Keratinocyte (primary cell): ENCODE results near the gene SH3GLB2. TPM values are rescaled to one million over a fixed set of nuclear protein-coding genes. Genes with fewer than 3 reads are reported as not detected.

Source experiments
- DNase-seq: peaks from one replicate; pipeline ENCODE4 v3.0.0-alpha.2; 2011; ENCODE audit warnings: low read depth, missing footprints, low spot score
- FAIRE-seq: peaks from 2 replicates; lab custom pipeline; 2011; peaks lifted over from hg19 to GRCh38; lab: Jason Lieb, UNC
- H2AFZ ChIP-seq: 2 replicates; pipeline ENCODE4 v1.6.0; 2012; ENCODE audit warnings: low read length, control low read depth, inconsistent platforms; ENCODE audit not compliant: control insufficient read depth
- H3K27ac ChIP-seq: 2 replicates; pipeline ENCODE4 v1.5.1; 2011; ENCODE audit warnings: low read length; ENCODE audit not compliant: control insufficient read depth, insufficient read depth
- H3K27me3 ChIP-seq: 3 replicates; pipeline ENCODE4 v1.6.0; 2011; ENCODE audit warnings: low read length; ENCODE audit not compliant: control insufficient read depth, insufficient read depth; ENCODE audit errors: extremely low read depth
- H3K36me3 ChIP-seq, 2 experiments: 2 replicates in 1 of 2; 3 replicates in 1 of 2; pipeline ENCODE4 v1.5.1; 2011; ENCODE audit warnings: low read length in 2 of 2, mild to moderate bottlenecking in 1 of 2; ENCODE audit not compliant: control insufficient read depth in 2 of 2, insufficient read depth in 2 of 2; ENCODE audit errors: extremely low read depth in 1 of 2
- H3K4me1 ChIP-seq: 3 replicates; pipeline ENCODE4 v1.5.1; 2011; ENCODE audit warnings: low read length; ENCODE audit not compliant: control insufficient read depth, insufficient read depth; ENCODE audit errors: extremely low read depth
- H3K4me2 ChIP-seq: 3 replicates; pipeline ENCODE4 v1.6.0; 2011; ENCODE audit warnings: low read depth, low read length; ENCODE audit not compliant: control insufficient read depth, insufficient read depth; ENCODE audit errors: extremely low read depth
- H3K4me3 ChIP-seq, 3 experiments: fragments of 200-600 bp in 1 of 3; sonication (generic) in 1 of 3; 2 replicates in 2 of 3; 3 replicates in 1 of 3; pipeline ENCODE4 v1.5.1; 2011 to 2016; ENCODE audit warnings: low read length in 3 of 3, mild to moderate bottlenecking in 3 of 3, control low read depth in 2 of 3, inconsistent platforms in 1 of 3, low read depth in 1 of 3, mixed read lengths in 1 of 3, mixed run types in 1 of 3, moderate library complexity in 1 of 3; ENCODE audit not compliant: control insufficient read depth in 2 of 3, insufficient read depth in 2 of 3; ENCODE audit errors: extremely low read depth in 1 of 3
- H3K79me2 ChIP-seq: 2 replicates; pipeline ENCODE4 v1.6.0; 2012; ENCODE audit warnings: low read length; ENCODE audit not compliant: control insufficient read depth, insufficient read depth
- H3K9ac ChIP-seq: 3 replicates; pipeline ENCODE4 v1.6.0; 2011; ENCODE audit warnings: low read length; ENCODE audit not compliant: control insufficient read depth, insufficient read depth; ENCODE audit errors: extremely low read depth
- H3K9me1 ChIP-seq: 3 replicates; pipeline ENCODE4 v1.6.0; 2011; ENCODE audit warnings: low read length; ENCODE audit not compliant: control insufficient read depth, insufficient read depth; ENCODE audit errors: extremely low read depth
- H3K9me3 ChIP-seq: 2 replicates; pipeline ENCODE4 v1.5.1; 2012; ENCODE audit warnings: low read depth, low read length; ENCODE audit not compliant: control insufficient read depth
- H4K20me1 ChIP-seq: 3 replicates; pipeline ENCODE4 v1.6.0; 2011; ENCODE audit warnings: low read length; ENCODE audit not compliant: control insufficient read depth, insufficient read depth; ENCODE audit errors: extremely low read depth
- CTCF ChIP-seq, 3 experiments: IDR thresholded peaks in 1 of 3; conservative IDR thresholded peaks in 1 of 3; optimal IDR thresholded peaks in 1 of 3; 2 replicates in 2 of 3; 3 replicates in 1 of 3; pipeline versions ENCODE3 to v1.5.1; 2011; ENCODE audit warnings: low read length in 3 of 3, mild to moderate bottlenecking in 3 of 3, moderate library complexity in 2 of 3, control low read depth in 1 of 3, inconsistent platforms in 1 of 3; ENCODE audit not compliant: insufficient read depth in 2 of 3; ENCODE audit errors: extremely low read depth in 1 of 3
- EZH2 ChIP-seq: IDR thresholded peaks from one replicate; pipeline ENCODE4 v1.6.1; 2012; ENCODE audit warnings: inconsistent platforms, mild to moderate bottlenecking, low read length, moderate library complexity
- dilution Hi-C: fragments of 300-500 bp; cut with MboI; formaldehyde crosslinking; loops from one replicate; pipeline ENCODE4 v1.7.0; 2020; ENCODE audit warnings: low sequenced_read_pairs; ENCODE audit not compliant: extremely low pct_ligation_motif_present
- polyA plus RNA-seq, 5 experiments: library from polyadenylated mRNA; depleted of rRNA in 3 of 5; stranded (reverse) in 3 of 5; stranded (forward) in 1 of 5; unstranded in 1 of 5; fragments of >200 nt; gene quantifications; 1 replicate in 1 of 5; 2 replicates in 3 of 5; 3 replicates in 1 of 5; pipeline versions ENCODE4 v1.2.1 to v1.2.3, GENCODE V29; 2011 to 2012; ENCODE audit warnings: missing spikeins in 2 of 5, low read depth in 1 of 5, low replicate concordance in 1 of 5

SH3GLB2 gene
- polyA plus RNA-seq, 1 donor (not counting 4 experiments of a cell fraction or from before 2014, with no cell fraction given), result 37.1 TPM

GRCh38 chr9:128995791-128996190, 32.3 kb downstream of the SH3GLB2 start:
- Histone ChIP-seq H3K79me2 (no peaks in the 10 kb centered on the region), H2AFZ (no peak overlapping the region), H3K27ac (no peak overlapping the region), H3K9ac (no peak overlapping the region), H3K9me1 (no peaks in the 10 kb centered on the region), H3K27me3 (no peaks in the 10 kb centered on the region), H3K36me3 (peaks cover 37 to 51% of the 10 kb centered on the region in 2 experiments), H4K20me1 (no peaks in the 10 kb centered on the region), H3K4me2 (no peak overlapping the region), H3K9me3 (no peaks in the 10 kb centered on the region), H3K4me3 (no peak overlapping the region), H3K4me1 (peaks cover 7% of the 10 kb centered on the region)
- TF ChIP-seq EZH2 (no peak), CTCF (optimal IDR thresholded peaks at IDR 0.05 in 1 of 3, IDR thresholded peaks at IDR 0.05 in 1 of 3, conservative IDR thresholded peaks at IDR 0.05 in 1 of 3; ENCODE audit: extremely low read depth in 1 of 3, insufficient read depth in 2 of 3, low read length in 3 of 3) (no peak)
- FAIRE-seq, result no peak
- DNase-seq, result no peak
- dilution Hi-C loops, result no loop called here

DNA sequence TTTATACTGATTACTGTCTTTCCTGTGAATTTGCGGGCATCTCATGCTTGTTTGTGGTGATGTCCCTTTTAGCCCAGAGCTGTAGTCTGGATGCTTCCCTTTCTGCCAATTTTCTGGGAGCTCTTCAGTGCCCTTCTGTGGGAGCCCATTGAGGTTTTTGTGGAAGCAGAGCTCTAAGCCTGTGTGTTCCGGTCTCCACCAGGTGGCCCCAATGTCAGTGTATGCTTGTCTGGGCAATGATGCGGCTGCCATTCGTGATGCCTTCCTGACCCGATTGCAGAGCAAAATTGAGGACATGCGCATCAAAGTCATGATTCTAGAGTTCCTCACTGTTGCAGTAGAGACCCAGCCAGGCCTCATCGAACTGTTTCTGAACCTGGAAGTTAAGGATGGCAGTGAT, 35.1 kb downstream of the SH3GLB2 start:
- no peak for TF ChIP-seq EZH2
- peak; percentile 62 to 78 (median 66) for TF ChIP-seq CTCF (optimal IDR thresholded peaks at IDR 0.05 in 1 of 3, IDR thresholded peaks at IDR 0.05 in 1 of 3, conservative IDR thresholded peaks at IDR 0.05 in 1 of 3; ENCODE audit: extremely low read depth in 1 of 3, insufficient read depth in 2 of 3, low read length in 3 of 3)
- H2AFZ ChIP-seq, result no peak overlapping the region
- no peaks in the 10 kb centered on the region for H3K27me3 ChIP-seq
- no peaks in the 10 kb centered on the region for H3K79me2 ChIP-seq
- peaks cover 37 to 45% of the 10 kb centered on the region in 2 experiments for H3K36me3 ChIP-seq
- no peak overlapping the region for H3K9ac ChIP-seq
- dilution Hi-C loops, result no loop called here
- no peak overlapping the region for H3K4me3 ChIP-seq
- H3K27ac ChIP-seq, result no peak overlapping the region
- DNase-seq, result no peak
- no peak overlapping the region for H3K4me2 ChIP-seq
- peak; percentile 79 for FAIRE-seq
- H3K9me1 ChIP-seq, result no peaks in the 10 kb centered on the region
- no peaks in the 10 kb centered on the region for H4K20me1 ChIP-seq
- no peaks in the 10 kb centered on the region for H3K9me3 ChIP-seq
- peaks cover 2% of the 10 kb centered on the region for H3K4me1 ChIP-seq
